OCI-M1 (cell line): Measurements from ENCODE around the gene ITK.

Experiments used
- DNase-seq: peaks from one replicate; lab custom pipeline; 2025; lab: John Stamatoyannopoulos, UW

Gene ITK

GRCh38 chr5:157248821-157249470 lies 68.3 kb downstream of the ITK start:
- no peak for DNase-seq

GRCh38 chr5:157252711-157253465 lies 72.2 kb downstream of the ITK start:
- DNase-seq = no peak

- DNase-seq = peak; percentile 63
Measured at GRCh38 chr5:157253547-157253946, 72.9 kb downstream of the ITK start.

- no peak for DNase-seq
Measured at GRCh38 chr5:157258450-157258849, 77.8 kb downstream of the ITK start.

DNA sequence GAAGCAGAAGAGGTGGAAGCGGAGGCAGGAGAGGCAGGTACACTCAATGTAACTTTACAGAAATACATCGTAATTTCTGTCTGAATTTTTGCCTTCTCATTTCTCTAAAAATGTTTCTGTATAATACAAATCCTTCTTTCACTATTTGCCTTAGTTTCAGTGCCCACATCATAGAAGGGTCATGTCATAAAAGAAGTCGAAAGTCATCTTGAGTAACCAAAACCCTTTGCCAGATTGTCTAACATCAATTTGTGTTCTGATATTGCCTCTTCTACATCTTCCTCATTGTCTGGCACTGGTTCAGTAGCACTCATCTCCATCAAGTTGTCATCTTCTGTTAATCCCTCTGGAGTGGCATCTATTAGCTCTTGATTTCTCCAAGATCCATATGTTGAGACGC lies 79.1 kb downstream of the ITK start:
- DNase-seq = no peak

GRCh38 chr5:157263496-157264090 lies 83.0 kb downstream of the ITK start:
- no peak for DNase-seq

DNA sequence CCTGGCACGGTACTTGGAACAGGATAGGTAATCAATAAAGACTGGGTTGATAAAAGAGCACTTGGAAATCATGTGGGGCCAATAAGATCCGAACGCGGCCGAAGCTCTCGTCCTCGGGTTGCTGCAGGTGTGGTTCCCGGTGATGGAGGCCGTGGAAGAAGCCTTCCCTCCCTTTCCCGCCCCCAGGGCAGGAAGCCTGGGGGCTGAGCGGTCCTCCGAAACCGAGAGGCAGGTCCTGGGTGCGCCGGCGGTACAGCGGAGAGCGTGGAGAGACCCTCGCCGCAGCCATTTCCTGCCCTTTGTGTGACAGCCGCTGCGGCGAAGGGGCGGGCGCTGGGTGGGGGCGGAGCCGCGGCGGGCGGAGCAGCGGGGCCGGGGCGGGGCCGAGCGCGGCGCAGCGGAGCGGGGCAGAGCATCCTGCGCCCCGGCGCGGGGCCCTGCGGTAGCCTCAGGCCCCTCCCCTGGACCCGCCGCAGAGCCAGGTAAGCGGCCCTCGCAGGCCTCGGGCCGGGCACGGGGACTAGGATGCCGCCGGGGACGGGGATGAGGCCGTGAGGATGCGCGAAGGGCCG lies 85.2 kb downstream of the ITK start, which contains the start of gene CYFIP2:
Gene CYFIP2 (plus strand): TSS at position 410 of the 572 bp plus-strand sequence. CDS start 19,239 bp downstream, outside the sequence.
- DNase-seq = peak; percentile 5

- no peak for DNase-seq
Measured at GRCh38 chr5:157266286-157267007, 85.8 kb downstream of the ITK start.

- no peak for DNase-seq
Measured at GRCh38 chr5:157267025-157267424, 86.4 kb downstream of the ITK start.

DNA sequence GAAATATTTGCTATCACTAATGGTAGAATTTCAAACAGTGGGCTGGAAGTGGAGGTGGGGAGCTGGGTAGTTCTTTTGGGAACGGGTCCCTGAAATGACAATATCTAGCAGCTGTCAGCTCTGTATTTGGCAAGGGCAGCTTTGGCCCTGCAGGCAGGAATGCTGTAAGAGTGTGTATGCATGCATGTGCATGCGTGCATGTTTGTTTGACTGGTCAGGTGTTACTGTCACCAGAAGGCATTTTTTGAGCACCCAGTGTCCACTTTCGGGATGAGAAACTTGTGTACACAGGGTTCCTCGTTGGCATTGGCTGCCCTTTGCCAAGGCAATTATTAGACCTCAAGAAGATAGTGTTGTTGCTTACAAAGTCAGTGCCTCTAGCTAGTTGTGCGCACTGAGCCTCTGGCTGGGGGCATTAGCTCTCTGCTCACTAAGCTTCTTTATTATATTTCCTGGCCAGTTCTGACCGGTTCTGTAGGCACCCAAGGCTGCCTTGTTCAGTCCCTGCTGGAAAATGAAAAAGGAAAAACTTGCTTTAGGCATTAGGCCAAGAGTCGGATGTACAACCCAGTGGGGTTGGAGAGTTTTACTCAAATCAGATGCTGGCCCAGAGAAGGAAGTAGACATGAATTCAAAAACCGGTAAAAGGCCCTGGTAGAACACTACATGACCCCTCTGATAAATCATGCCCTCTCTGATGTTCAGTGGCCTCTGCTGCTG lies 87.3 kb downstream of the ITK start:
- no peak for DNase-seq

GRCh38 chr5:157269165-157269671 lies 88.6 kb downstream of the ITK start:
- no peak for DNase-seq

GRCh38 chr5:157269761-157270272 lies 89.2 kb downstream of the ITK start:
- no peak for DNase-seq

GRCh38 chr5:157270771-157271170 lies 90.1 kb downstream of the ITK start:
- no peak for DNase-seq

DNA sequence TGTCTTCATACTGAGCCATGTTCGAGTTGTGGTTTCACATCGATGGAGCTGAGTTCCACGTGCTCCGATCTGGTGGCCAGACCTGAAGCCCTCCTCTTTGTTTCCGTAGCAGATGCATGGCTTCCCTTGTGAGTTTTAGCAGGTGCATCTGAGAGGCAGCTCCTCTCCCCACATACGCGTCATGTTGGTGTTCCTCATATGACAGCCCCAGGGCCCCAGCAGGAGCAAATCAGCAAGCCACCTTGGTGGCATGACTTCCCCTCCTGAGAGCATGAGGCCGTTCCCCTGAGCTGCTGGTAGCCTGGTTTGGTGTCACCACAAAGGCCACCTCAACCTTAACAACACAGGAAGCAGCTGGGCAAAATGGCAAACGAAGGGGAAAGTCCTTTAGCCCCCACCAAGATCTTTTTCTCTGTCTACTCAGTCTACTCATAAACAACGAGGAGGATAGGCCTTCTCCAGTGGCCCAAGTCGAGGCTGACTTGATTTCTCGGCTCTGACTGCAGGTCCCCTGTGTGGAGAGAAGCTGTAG lies 91.2 kb downstream of the ITK start:
- DNase-seq = no peak

GRCh38 chr5:157273131-157273556 lies 92.5 kb downstream of the ITK start:
- DNase-seq = peak; percentile 39

- no peak for DNase-seq
Measured at GRCh38 chr5:157275403-157275802, 94.8 kb downstream of the ITK start.

DNA sequence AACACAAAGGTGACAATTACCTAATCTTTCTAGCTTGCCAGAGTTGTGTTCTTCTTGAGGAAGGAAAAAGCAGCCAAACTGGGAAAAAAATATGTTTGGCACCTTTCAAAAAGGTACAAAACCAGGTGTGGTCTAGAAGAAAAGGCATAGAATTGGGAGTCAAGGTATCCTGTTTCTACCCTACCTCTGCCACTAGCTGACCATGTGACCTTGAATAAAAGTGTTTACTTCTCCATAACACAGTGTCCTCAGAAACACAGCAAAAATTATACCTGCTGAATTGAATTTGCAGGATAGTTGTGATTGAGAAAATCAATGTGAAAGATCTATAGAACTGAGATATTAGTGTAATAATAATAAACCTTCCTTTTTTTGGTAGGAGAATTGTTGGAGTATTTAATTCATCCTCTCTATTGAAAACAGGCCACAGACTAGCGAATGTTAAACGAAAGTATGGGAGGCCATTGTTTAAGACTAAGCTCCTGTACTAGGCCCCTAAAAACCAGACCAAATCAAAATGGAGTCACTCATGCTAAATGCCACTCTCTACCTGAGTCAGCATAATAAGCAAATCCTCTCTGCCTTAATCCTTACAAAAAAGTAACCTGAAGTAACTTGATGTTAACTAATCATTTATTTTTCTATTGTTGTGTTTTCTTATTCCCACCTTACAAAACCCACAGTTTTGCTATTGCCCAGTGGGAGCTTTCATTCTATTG lies 97.8 kb downstream of the ITK start:
- no peak for DNase-seq

DNA sequence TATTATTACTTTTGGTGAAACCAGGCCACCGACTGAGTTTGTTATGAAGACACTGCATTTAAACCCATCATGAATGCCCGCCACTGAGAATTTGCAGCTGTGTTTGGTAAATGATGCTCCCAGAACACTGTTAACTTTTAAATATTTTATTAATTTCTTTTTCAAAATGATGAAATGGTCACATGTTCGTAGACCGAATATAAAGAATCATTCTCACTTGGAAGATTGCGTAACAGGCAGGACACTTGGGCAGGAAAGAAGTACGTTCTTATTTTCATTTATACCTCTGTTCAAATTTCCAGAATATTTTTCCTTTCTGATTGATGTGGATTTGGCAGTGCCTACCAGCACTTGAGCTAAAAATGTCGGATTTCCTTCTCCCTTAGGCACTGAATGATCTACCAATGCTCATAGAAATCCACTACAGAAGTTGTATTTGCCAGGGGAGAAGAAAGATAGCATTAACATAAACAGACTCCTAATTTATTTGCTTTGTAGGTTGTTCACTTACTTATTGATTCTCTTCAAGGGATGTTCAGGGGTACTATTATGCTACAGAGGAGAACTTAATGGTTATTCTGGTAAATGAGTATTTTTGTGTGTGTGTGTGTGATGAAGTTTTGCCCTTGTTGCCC lies 99.1 kb downstream of the ITK start:
- DNase-seq = no peak

- no peak for DNase-seq
Measured at GRCh38 chr5:157280927-157281326, 100.3 kb downstream of the ITK start.

- no peak for DNase-seq
Measured at GRCh38 chr5:157282150-157282549, 101.5 kb downstream of the ITK start.
